KMS-11 (cell line): ENCODE data around the gene ZBTB7C.

Experiments used
- H2AFZ ChIP-seq: fragments of 200-600 bp; sonication (generic); 2 replicates; pipeline ENCODE4 v1.6.1; 2016; ENCODE audit warnings: antibody characterized with exemption, mixed run types, low read depth
- H3K27ac ChIP-seq: fragments of 200-600 bp; sonication (generic); 2 replicates; pipeline ENCODE4 v1.6.1; 2016; ENCODE audit warnings: mild to moderate bottlenecking, mixed run types
- H3K27me3 ChIP-seq: fragments of 200-600 bp; sonication (generic); 2 replicates; pipeline ENCODE4 v1.6.1; 2017; ENCODE audit warnings: mild to moderate bottlenecking, low read depth, mixed run types, moderate library complexity; ENCODE audit not compliant: insufficient read depth
- H3K36me3 ChIP-seq: fragments of 200-600 bp; sonication (generic); 2 replicates; pipeline ENCODE4 v1.6.1; 2017; ENCODE audit warnings: mild to moderate bottlenecking, mixed run types; ENCODE audit not compliant: insufficient read depth
- H3K4me1 ChIP-seq: fragments of 200-600 bp; sonication (generic); 2 replicates; pipeline ENCODE4 v1.6.1; 2016; ENCODE audit warnings: mild to moderate bottlenecking, low read depth, mixed run types; ENCODE audit not compliant: poor library complexity, severe bottlenecking
- H3K4me2 ChIP-seq: fragments of 200-600 bp; sonication (generic); 2 replicates; pipeline ENCODE4 v1.7.0; 2016; ENCODE audit warnings: mild to moderate bottlenecking, mixed run types
- H3K4me3 ChIP-seq: fragments of 200-600 bp; sonication (generic); IDR thresholded peaks from 2 replicates; pipeline ENCODE4 v1.6.1; 2017; ENCODE audit warnings: low read depth, low read length, mixed read lengths; ENCODE audit not compliant: insufficient read depth
- H3K79me2 ChIP-seq: fragments of 200-600 bp; sonication (generic); 2 replicates; pipeline ENCODE4 v1.6.1; 2016; ENCODE audit warnings: low read depth, mixed run types; ENCODE audit not compliant: insufficient read depth
- H3K9ac ChIP-seq: fragments of 200-600 bp; sonication (generic); 2 replicates; pipeline ENCODE4 v1.6.1; 2016; ENCODE audit warnings: mild to moderate bottlenecking, mixed run types
- H4K20me1 ChIP-seq: fragments of 200-600 bp; sonication (generic); 2 replicates; pipeline ENCODE4 v1.6.1; 2016; ENCODE audit warnings: mild to moderate bottlenecking, mixed run types; ENCODE audit not compliant: insufficient read depth
- TF ChIP-seq, protein P1 (sequence below): fragments of 200-600 bp; sonication (generic); conservative IDR thresholded peaks from 2 replicates; pipeline ENCODE4 v1.6.1; 2017; ENCODE audit warnings: low read depth, mild to moderate bottlenecking, antibody characterized with exemption, low read length, moderate library complexity, mixed read lengths

The ZBTB7C gene

DNA sequence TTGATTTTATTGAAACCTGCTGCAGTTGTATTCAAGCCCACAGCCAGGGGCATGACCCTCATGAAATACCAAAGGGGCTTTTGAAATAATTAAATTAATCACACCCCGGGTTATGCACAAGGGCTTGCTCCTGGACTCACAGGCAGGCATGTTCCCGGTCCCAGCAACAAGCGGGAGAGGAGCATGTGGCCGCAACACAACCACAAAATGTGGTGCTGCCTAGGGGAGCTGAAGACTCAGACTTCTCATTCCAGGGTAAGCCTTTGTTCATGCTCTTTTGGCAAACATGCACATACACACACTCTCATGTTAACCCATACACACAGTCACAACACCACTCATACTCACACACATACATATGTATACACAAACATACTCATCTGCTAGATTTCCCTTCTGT is 245.1 kb downstream of the ZBTB7C start:
- Histone ChIP-seq H3K4me1 (peaks cover 7% of the 10 kb centered on the region), H3K4me2 (no peak overlapping the region), H2AFZ (no peak overlapping the region), H4K20me1 (no peaks in the 10 kb centered on the region), H3K27me3 (no peaks in the 10 kb centered on the region), H3K4me3 (no peak overlapping the region), H3K79me2 (no peaks in the 10 kb centered on the region), H3K9ac (no peak overlapping the region), H3K36me3 (no peaks in the 10 kb centered on the region), H3K27ac (no peak overlapping the region)
- TF ChIP-seq, protein P1, sequence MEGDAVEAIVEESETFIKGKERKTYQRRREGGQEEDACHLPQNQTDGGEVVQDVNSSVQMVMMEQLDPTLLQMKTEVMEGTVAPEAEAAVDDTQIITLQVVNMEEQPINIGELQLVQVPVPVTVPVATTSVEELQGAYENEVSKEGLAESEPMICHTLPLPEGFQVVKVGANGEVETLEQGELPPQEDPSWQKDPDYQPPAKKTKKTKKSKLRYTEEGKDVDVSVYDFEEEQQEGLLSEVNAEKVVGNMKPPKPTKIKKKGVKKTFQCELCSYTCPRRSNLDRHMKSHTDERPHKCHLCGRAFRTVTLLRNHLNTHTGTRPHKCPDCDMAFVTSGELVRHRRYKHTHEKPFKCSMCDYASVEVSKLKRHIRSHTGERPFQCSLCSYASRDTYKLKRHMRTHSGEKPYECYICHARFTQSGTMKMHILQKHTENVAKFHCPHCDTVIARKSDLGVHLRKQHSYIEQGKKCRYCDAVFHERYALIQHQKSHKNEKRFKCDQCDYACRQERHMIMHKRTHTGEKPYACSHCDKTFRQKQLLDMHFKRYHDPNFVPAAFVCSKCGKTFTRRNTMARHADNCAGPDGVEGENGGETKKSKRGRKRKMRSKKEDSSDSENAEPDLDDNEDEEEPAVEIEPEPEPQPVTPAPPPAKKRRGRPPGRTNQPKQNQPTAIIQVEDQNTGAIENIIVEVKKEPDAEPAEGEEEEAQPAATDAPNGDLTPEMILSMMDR: no peak

DNA sequence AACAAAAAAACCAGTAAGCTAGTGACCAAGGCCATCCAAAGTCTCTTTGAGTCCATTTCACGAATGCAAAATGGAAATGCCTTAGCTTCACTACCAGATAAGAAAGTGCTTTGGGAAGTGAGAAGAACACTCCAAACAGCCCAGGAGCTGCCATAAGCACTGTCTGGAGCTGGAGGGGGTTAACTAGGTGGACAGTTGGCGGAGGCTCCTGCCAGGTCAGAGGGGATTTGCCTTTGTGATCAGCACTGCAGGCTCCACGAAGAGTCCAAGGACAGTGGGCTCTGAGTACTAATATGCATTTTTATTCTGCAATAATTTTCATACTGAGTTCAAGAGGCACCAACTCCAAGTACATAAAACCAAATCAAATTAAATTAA is 245.5 kb downstream of the ZBTB7C start:
- TF ChIP-seq, protein P1: no peak
- H3K27me3 ChIP-seq: no peaks in the 10 kb centered on the region
- H3K4me2 ChIP-seq: no peak overlapping the region
- no peak overlapping the region for H3K4me3 ChIP-seq
- H3K36me3 ChIP-seq: no peaks in the 10 kb centered on the region
- H3K27ac ChIP-seq: no peak overlapping the region
- no peaks in the 10 kb centered on the region for H3K79me2 ChIP-seq
- H3K9ac ChIP-seq: no peak overlapping the region
- no peak overlapping the region for H2AFZ ChIP-seq
- peaks cover 7% of the 10 kb centered on the region for H3K4me1 ChIP-seq
- no peaks in the 10 kb centered on the region for H4K20me1 ChIP-seq

DNA sequence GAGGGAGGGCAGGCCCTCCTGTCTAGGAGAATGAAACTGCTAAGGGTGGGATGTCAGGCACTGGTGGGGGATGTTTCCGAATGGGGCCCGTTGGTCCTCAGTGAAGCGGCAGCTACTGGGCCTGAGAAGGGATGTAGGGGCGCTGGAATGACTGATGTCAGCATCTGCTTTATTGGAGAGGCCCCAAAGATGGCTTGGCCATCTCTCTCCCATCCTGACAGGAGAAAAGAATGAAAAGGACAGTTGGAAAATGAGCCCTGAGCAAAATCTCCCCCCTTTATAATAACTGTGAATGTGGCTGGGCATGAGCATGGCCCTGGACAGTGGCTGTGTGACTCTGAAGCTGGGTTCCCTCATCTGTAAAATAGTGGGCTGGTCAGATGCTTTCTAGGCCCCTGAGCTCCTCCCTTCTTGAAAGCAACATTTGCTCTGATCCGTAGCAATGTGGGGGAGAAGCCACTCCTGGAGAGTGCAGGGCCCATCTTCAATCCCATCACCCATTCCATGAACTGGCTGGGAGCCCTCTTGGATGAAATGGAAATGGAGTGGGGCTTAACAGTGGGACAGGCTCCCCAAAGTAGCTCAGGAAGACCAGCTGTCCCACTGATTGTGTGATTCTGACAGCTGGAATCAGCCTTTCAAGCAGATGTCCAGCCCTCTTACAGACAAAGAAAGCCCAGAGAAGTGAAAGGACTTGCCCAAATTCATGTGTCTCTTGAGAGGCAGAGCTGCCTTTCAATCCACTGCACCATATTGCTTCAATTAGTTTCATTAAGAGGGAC is 246.0 kb downstream of the ZBTB7C start:
- TF ChIP-seq, protein P1: no peak
- no peak overlapping the region for H3K27ac ChIP-seq
- no peaks in the 10 kb centered on the region for H3K36me3 ChIP-seq
- H2AFZ ChIP-seq: no peak overlapping the region
- H3K4me1 ChIP-seq: peaks cover 7% of the 10 kb centered on the region
- H3K27me3 ChIP-seq: no peaks in the 10 kb centered on the region
- H3K4me3 ChIP-seq: no peak overlapping the region
- H4K20me1 ChIP-seq: no peaks in the 10 kb centered on the region
- H3K9ac ChIP-seq: no peak overlapping the region
- no peak overlapping the region for H3K4me2 ChIP-seq
- no peaks in the 10 kb centered on the region for H3K79me2 ChIP-seq

DNA sequence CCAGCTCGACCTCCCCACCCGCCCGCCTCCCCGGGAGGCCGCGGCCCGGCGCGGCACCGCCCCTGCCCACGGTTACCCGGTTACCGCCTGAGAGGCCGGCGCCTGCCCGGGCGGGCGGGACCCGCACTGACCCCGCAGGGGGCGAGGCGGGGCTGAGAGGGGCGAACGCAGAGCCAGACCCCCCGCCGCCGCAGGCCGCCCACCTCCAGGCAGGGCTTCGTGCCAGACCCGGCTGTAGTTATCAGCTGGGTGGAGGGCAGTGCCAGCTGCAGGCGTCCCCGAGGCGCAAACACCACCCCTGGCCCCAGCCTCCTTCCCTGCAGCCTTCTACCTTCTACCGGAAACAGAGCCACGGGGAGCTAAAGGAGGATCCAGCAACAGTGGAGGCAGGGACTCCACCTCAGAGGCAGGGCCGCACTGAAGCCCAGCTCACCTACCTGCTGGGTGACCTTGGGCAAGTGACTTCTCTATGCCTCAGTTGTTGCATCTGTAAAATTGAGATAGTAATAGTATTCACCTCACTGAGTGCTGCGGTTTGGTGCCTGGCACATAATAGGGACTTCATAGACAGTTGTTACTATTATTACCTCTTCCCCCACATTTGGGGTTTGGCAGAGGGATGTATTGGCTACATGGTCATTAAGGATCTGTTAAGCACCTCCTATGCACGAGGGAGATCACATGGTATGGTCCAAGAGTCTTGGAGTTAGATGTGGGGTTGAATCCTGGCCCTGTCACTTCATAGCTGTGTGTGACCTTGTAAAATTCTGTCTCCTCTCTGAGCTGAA is 247.1 kb downstream of the ZBTB7C start:
- Histone ChIP-seq H3K4me2 (peak overlapping the region; percentile 77; the same call in 1 of the 2 replicates), H3K27ac (no peak overlapping the region), H4K20me1 (no peaks in the 10 kb centered on the region), H3K4me1 (peaks cover 7% of the 10 kb centered on the region), H3K9ac (peak overlapping the region; percentile 43; the same call in 1 of the 2 replicates), H3K4me3 (no peak overlapping the region), H2AFZ (peak overlapping the region; percentile 97), H3K36me3 (no peaks in the 10 kb centered on the region), H3K79me2 (no peaks in the 10 kb centered on the region), H3K27me3 (no peaks in the 10 kb centered on the region)
- TF ChIP-seq, protein P1: no peak
